Glutamatergic neuron (in vitro differentiated cells): ENCODE measurements around the gene CDC5L. TPM values are rescaled to one million over a fixed set of nuclear protein-coding genes. Genes with fewer than 3 reads are reported as not detected.

Experiments used
- DNase-seq: peaks from one replicate; pipeline ENCODE4 v3.0.0; 2022
- H3K27ac Mint-ChIP-seq: one replicate; pipeline ENCODE4 v1.8.0; 2020; ENCODE audit warnings: mild to moderate bottlenecking, mixed read lengths, inconsistent platforms; ENCODE audit not compliant: unreplicated experiment
- H3K27me3 Mint-ChIP-seq: one replicate; pipeline ENCODE4 v1.8.0; 2020; ENCODE audit warnings: mild to moderate bottlenecking, moderate library complexity, mixed read lengths, inconsistent platforms; ENCODE audit not compliant: unreplicated experiment
- H3K36me3 Mint-ChIP-seq: one replicate; pipeline ENCODE4 v1.8.0; 2020; ENCODE audit warnings: mild to moderate bottlenecking, mixed read lengths, inconsistent platforms; ENCODE audit not compliant: unreplicated experiment
- H3K4me1 Mint-ChIP-seq: one replicate; pipeline ENCODE4 v1.8.0; 2020; ENCODE audit warnings: mild to moderate bottlenecking, low read depth, mixed read lengths, inconsistent platforms; ENCODE audit not compliant: unreplicated experiment
- H3K4me3 Mint-ChIP-seq: one replicate; pipeline ENCODE4 v1.8.0; 2020; ENCODE audit warnings: mild to moderate bottlenecking, mixed read lengths, inconsistent platforms; ENCODE audit not compliant: unreplicated experiment
- H3K9me3 Mint-ChIP-seq: one replicate; pipeline ENCODE4 v1.8.0; 2020; ENCODE audit warnings: mild to moderate bottlenecking, moderate library complexity, mixed read lengths, inconsistent platforms; ENCODE audit not compliant: unreplicated experiment
- total RNA-seq: library from RNA; stranded (reverse); fragmentation: NEBNext Ultra II Directional; extraction: Animal tissue kit (Norgen Biotek cat#: 25700); gene quantifications from one replicate; pipeline ENCODE4 v1.2.1, GENCODE V29; 2021; ENCODE audit not compliant: unreplicated experiment
- TF ChIP-seq, protein P1 (sequence below): fragments of 200-600 bp; sonication (generic); IDR thresholded peaks from one replicate; pipeline ENCODE4 v1.5.0; 2021; ENCODE audit not compliant: partially characterized antibody, unreplicated experiment

Gene CDC5L
- total RNA-seq, 1 donor from 2014 or later = 19.6 TPM

GRCh38 chr6:44432227-44432626 is 44.7 kb downstream of the CDC5L start:
- H3K4me3 Mint-ChIP-seq = no peak overlapping the region
- no peaks in the 10 kb centered on the region for H3K27me3 Mint-ChIP-seq
- no peaks in the 10 kb centered on the region for H3K36me3 Mint-ChIP-seq
- no peak overlapping the region for H3K27ac Mint-ChIP-seq
- TF ChIP-seq, protein P1, sequence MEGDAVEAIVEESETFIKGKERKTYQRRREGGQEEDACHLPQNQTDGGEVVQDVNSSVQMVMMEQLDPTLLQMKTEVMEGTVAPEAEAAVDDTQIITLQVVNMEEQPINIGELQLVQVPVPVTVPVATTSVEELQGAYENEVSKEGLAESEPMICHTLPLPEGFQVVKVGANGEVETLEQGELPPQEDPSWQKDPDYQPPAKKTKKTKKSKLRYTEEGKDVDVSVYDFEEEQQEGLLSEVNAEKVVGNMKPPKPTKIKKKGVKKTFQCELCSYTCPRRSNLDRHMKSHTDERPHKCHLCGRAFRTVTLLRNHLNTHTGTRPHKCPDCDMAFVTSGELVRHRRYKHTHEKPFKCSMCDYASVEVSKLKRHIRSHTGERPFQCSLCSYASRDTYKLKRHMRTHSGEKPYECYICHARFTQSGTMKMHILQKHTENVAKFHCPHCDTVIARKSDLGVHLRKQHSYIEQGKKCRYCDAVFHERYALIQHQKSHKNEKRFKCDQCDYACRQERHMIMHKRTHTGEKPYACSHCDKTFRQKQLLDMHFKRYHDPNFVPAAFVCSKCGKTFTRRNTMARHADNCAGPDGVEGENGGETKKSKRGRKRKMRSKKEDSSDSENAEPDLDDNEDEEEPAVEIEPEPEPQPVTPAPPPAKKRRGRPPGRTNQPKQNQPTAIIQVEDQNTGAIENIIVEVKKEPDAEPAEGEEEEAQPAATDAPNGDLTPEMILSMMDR = no peak
- H3K9me3 Mint-ChIP-seq = no peaks in the 10 kb centered on the region
- no peak for DNase-seq
- H3K4me1 Mint-ChIP-seq = no peaks in the 10 kb centered on the region

DNA sequence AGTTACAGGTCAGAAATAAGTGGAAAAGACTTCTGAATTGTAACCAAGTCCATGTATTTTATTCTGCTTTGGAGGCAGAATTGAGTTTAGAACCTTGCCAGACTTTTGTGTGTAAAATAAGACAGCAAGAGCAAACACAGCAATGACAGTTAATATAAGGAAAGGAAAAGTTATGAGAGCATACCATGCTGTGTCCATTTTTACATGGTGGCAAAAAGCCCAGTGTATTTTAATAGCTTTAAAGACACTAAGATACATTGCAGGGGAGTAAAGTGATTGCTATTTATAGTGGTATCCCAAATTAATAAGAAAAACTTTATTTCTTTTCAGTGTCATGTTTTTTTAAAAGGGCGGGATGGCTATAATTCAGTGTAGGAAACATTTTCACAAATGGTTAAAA is 45.2 kb downstream of the CDC5L start:
- Mint-ChIP-seq H3K27me3 (no peaks in the 10 kb centered on the region), H3K9me3 (no peaks in the 10 kb centered on the region), H3K27ac (no peak overlapping the region), H3K4me3 (no peak overlapping the region), H3K4me1 (no peaks in the 10 kb centered on the region), H3K36me3 (no peaks in the 10 kb centered on the region)
- TF ChIP-seq, protein P1 = no peak
- DNase-seq = no peak

DNA sequence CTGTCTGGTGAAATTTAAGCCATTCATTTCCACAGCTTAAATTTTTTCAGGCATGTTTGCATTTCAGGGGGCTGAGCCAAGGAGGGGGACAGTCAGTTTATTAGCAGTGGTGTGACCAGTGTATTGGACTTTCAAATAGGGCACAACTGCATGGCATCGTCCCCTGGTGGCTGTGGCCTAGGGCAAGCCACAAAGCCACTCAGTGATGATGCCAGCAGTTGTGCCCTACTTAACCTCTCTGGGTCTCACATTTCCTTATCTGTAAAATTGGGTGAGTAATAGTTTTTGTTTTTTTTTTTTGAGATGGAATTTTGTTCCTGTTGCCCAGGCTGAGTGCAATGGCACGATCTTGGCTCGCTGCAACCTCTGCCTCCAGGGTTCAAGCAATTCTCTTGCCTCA is 48.0 kb downstream of the CDC5L start:
- no peaks in the 10 kb centered on the region for H3K36me3 Mint-ChIP-seq
- H3K9me3 Mint-ChIP-seq = no peaks in the 10 kb centered on the region
- H3K4me3 Mint-ChIP-seq = no peak overlapping the region
- no peak overlapping the region for H3K27ac Mint-ChIP-seq
- no peaks in the 10 kb centered on the region for H3K4me1 Mint-ChIP-seq
- no peaks in the 10 kb centered on the region for H3K27me3 Mint-ChIP-seq
- DNase-seq = no peak
- TF ChIP-seq, protein P1 = no peak

GRCh38 chr6:44438827-44439226 is 51.3 kb downstream of the CDC5L start:
- Mint-ChIP-seq H3K27ac (no peak overlapping the region), H3K4me3 (no peak overlapping the region), H3K4me1 (no peaks in the 10 kb centered on the region), H3K36me3 (peaks cover 19% of the 10 kb centered on the region), H3K9me3 (peaks cover 7% of the 10 kb centered on the region), H3K27me3 (no peaks in the 10 kb centered on the region)
- TF ChIP-seq, protein P1 = no peak
- no peak for DNase-seq

GRCh38 chr6:44439270-44440045 is 52.0 kb downstream of the CDC5L start:
- H3K27me3 Mint-ChIP-seq = no peaks in the 10 kb centered on the region
- TF ChIP-seq, protein P1 = no peak
- DNase-seq = no peak
- H3K4me1 Mint-ChIP-seq = no peaks in the 10 kb centered on the region
- no peak overlapping the region for H3K27ac Mint-ChIP-seq
- H3K4me3 Mint-ChIP-seq = no peak overlapping the region
- peaks cover 7% of the 10 kb centered on the region for H3K9me3 Mint-ChIP-seq
- peaks cover 22% of the 10 kb centered on the region for H3K36me3 Mint-ChIP-seq
